Measurements from ENCODE around the gene ZFYVE28.

- TF ChIP-seq, protein P1, sequence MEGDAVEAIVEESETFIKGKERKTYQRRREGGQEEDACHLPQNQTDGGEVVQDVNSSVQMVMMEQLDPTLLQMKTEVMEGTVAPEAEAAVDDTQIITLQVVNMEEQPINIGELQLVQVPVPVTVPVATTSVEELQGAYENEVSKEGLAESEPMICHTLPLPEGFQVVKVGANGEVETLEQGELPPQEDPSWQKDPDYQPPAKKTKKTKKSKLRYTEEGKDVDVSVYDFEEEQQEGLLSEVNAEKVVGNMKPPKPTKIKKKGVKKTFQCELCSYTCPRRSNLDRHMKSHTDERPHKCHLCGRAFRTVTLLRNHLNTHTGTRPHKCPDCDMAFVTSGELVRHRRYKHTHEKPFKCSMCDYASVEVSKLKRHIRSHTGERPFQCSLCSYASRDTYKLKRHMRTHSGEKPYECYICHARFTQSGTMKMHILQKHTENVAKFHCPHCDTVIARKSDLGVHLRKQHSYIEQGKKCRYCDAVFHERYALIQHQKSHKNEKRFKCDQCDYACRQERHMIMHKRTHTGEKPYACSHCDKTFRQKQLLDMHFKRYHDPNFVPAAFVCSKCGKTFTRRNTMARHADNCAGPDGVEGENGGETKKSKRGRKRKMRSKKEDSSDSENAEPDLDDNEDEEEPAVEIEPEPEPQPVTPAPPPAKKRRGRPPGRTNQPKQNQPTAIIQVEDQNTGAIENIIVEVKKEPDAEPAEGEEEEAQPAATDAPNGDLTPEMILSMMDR (IDR thresholded peaks at IDR 0.05; ENCODE audit: low read depth, low read length, poor library complexity, severe bottlenecking), result no peak
- TF ChIP-seq EZH2phosphoT487 (IDR thresholded peaks at IDR 0.05; ENCODE audit: borderline replicate concordance, low read length), result no peak
Observed at GRCh38 chr4:2432991-2433530, 14.6 kb upstream of the ZFYVE28 start.
